ENCODE results near the gene MT1H.

- TF ChIP-seq, protein P1, sequence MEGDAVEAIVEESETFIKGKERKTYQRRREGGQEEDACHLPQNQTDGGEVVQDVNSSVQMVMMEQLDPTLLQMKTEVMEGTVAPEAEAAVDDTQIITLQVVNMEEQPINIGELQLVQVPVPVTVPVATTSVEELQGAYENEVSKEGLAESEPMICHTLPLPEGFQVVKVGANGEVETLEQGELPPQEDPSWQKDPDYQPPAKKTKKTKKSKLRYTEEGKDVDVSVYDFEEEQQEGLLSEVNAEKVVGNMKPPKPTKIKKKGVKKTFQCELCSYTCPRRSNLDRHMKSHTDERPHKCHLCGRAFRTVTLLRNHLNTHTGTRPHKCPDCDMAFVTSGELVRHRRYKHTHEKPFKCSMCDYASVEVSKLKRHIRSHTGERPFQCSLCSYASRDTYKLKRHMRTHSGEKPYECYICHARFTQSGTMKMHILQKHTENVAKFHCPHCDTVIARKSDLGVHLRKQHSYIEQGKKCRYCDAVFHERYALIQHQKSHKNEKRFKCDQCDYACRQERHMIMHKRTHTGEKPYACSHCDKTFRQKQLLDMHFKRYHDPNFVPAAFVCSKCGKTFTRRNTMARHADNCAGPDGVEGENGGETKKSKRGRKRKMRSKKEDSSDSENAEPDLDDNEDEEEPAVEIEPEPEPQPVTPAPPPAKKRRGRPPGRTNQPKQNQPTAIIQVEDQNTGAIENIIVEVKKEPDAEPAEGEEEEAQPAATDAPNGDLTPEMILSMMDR (IDR thresholded peaks at IDR 0.05): no peak
- TF ChIP-seq EZH2 (IDR thresholded peaks at IDR 0.05; ENCODE audit: borderline replicate concordance, insufficient read depth, low read depth, low read length, poor library complexity, severe bottlenecking): no peak
These were observed 15.4 kb downstream of the MT1H start for GRCh38 chr16:56684926-56685590.

Data from B cell (primary cell).